ENCODE measurements around the gene MRFAP1L1.

MRFAP1L1 gene

DNA sequence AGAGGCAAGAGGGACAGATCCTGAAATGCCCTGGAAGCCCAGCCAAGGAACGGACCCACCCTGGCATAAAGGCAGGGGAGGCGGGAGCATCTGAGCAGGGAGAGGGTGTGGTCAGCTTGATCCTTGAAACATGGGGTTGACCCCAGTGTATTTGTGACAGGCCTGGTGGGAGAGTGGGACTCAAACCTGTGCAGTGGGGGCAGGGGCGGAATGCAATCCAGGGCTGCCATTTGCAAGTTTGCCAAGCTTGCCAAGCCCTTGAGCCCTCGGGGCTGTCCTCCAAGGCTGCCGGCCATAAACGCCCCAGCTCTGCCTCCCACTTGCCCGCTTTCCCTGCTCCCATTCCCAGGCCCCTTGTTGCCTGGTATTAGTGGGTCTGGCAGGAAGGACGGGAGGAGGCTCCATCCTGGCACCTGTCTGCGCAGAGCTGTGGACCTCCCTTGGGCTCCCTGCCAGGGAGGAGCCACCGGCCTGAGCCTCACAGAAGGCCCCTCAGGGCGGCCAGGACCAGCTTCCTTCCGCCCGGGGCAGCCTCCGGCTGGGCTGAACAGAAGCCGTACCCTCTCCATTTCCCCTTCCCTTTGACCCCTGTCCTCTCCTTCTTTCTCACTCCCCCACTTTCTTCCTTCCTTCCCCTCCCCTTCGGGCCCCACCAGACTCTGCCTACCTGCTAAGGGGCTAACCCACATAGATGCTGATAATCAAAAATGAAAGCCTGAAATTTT, 15.3 kb downstream of the MRFAP1L1 start:
- DNase-seq (ENCODE audit: insufficient read length, low spot score) (no peak), FAIRE-seq (no peak)
- TF ChIP-seq, protein P1, sequence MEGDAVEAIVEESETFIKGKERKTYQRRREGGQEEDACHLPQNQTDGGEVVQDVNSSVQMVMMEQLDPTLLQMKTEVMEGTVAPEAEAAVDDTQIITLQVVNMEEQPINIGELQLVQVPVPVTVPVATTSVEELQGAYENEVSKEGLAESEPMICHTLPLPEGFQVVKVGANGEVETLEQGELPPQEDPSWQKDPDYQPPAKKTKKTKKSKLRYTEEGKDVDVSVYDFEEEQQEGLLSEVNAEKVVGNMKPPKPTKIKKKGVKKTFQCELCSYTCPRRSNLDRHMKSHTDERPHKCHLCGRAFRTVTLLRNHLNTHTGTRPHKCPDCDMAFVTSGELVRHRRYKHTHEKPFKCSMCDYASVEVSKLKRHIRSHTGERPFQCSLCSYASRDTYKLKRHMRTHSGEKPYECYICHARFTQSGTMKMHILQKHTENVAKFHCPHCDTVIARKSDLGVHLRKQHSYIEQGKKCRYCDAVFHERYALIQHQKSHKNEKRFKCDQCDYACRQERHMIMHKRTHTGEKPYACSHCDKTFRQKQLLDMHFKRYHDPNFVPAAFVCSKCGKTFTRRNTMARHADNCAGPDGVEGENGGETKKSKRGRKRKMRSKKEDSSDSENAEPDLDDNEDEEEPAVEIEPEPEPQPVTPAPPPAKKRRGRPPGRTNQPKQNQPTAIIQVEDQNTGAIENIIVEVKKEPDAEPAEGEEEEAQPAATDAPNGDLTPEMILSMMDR (IDR thresholded peaks at IDR 0.05; ENCODE audit: insufficient read depth, missing control alignments) = no peak

- no peak for DNase-seq (ENCODE audit: insufficient read length, low spot score)
- no peak for FAIRE-seq
These were observed 16.2 kb downstream of the MRFAP1L1 start, which contains the start of gene S100P for GRCh38 chr4:6693231-6694176. TSS of gene S100P (plus strand) at chr4:6693878. CDS start at chr4:6693933, 55 bp downstream.

GRCh38 chr4:6692806-6693205, 16.9 kb downstream of the MRFAP1L1 start:
- FAIRE-seq (no peak), DNase-seq (ENCODE audit: insufficient read length, low spot score) (no peak)
- TF ChIP-seq, protein P1 (IDR thresholded peaks at IDR 0.05; ENCODE audit: insufficient read depth, missing control alignments) = no peak

More at GRCh38 chr4:6693231-6694176, 16.2 kb downstream of the MRFAP1L1 start, which contains the start of gene S100P:
- TF ChIP-seq, protein P1 (IDR thresholded peaks at IDR 0.05; ENCODE audit: insufficient read depth, missing control alignments) = no peak

DNA sequence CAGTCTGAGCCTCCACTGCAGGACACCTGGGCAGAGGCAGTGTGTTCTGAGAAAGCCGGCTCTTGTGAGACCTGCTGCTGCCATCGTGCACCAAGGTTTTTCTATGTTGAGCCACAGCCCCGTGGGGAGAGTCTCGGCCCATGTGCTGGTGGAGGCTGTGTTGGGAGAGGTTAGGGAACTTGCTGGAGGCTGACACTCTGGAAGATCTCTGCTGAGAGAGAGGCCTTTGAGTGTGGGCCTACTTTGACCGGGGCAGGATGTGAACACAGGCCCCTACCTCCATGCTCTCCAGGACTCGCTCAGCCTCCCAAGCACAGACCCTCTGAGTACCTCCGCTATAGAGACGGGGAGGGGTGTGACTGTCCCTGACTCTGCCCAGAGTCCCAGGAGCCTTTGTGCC, 17.3 kb downstream of the MRFAP1L1 start:
- no peak for FAIRE-seq
- TF ChIP-seq, protein P1 (IDR thresholded peaks at IDR 0.05; ENCODE audit: insufficient read depth, missing control alignments) = no peak

DNA sequence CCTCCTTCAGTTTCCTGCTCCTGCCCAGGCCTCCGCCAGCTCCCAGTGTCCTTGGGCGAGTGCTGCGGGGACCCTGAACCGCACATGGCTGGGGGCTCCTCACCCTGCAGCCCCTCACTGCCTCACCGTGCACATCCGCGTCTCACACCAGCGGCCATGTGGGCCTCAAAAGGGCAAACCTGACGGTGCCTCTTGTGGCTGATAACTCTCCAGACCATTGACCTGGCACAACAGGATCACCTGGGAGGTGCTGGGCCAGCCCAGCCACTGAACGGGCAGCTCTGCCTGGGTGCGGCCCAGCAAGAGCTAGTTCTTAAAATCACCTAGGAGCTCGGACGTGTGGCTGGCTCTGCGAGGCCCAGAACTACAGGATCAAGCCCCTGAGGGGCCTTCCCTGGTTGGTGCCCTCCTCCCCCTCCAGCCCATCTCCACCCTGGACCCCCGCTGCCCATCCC, 20.1 kb downstream of the MRFAP1L1 start:
- TF ChIP-seq, protein P1 (IDR thresholded peaks at IDR 0.05; ENCODE audit: insufficient read depth, missing control alignments) = no peak
- DNase-seq (ENCODE audit: insufficient read length, low spot score) (no peak), FAIRE-seq (no peak)

More for the DNA sequence above, 17.3 kb downstream of the MRFAP1L1 start:
- no peak for DNase-seq (ENCODE audit: insufficient read length, low spot score)

DNA sequence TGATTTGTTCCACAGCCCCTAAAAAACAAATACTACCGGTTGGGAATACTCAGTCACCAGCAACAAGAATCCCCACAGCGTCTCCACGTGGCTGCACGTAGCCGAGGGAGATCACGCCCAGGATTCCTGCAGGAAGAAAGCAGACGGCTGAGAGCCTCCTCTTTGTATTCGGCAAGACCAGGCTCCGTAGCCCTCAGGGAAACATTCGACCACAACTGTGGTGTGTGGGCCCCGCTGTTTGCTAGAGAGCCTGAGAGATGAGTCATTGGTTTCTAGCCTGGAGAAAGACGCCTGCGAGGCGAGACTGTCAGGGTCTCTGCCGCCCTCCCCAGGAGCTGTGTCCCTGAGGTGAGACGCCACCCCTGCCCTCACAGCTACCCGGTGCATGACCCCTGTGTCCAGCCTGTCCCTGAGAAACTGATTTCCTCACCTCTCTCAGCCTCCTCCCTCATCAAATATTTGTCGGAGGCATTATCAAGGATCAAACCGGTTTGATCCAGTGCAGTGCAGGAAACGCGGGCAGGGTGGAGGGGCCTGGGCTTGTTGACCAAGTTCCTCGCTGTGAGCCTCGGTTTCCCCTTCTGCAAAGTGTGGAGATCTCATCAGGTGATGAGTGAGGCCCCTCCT, 20.7 kb downstream of the MRFAP1L1 start:
- DNase-seq (ENCODE audit: insufficient read length, low spot score) = no peak
- FAIRE-seq = no peak
- TF ChIP-seq, protein P1 (IDR thresholded peaks at IDR 0.05; ENCODE audit: insufficient read depth, missing control alignments) = no peak
